H1 (cell line): Measurements from ENCODE around the gene TRIM27. TPM values are rescaled to one million over a fixed set of nuclear protein-coding genes. Genes with fewer than 3 reads are reported as not detected.
A peak's percentile ranks its signal among the peaks of the same experiment; 100 is the strongest.

Experiments used
- CTCF ChIA-PET: fragments of 300-600 bp; sonication (Branson Sonifier 250); formaldehyde crosslinking; loops from one replicate; lab custom pipeline; 2021; ENCODE audit not compliant: partially characterized antibody; lab: Charles Lee
- POLR2A ChIA-PET: fragments of 300-600 bp; sonication (Branson Sonifier 250); formaldehyde crosslinking; loops from one replicate; lab custom pipeline; 2021; ENCODE audit warnings: inconsistent platforms; ENCODE audit not compliant: partially characterized antibody; lab: Charles Lee
- DNase-seq, 2 experiments: peaks; one replicate each; pipeline versions ENCODE4 v3.0.0 to v3.0.0-alpha.2; 2010 to 2022; ENCODE audit warnings: low spot score in 2 of 2, low read depth in 1 of 2, mixed read lengths in 1 of 2
- FAIRE-seq: peaks from 2 replicates; lab custom pipeline; 2011; peaks lifted over from hg19 to GRCh38; lab: Jason Lieb, UNC
- H2AFZ ChIP-seq: 2 replicates; pipeline ENCODE4 v1.8.1; 2012; ENCODE audit warnings: low read length, inconsistent platforms
- H2AK5ac ChIP-seq: 2 replicates; pipeline ENCODE4 v1.6.1; 2013; ENCODE audit warnings: low read depth, low read length
- H2BK120ac ChIP-seq: replicated peaks from 2 replicates; pipeline ENCODE3; 2013; ENCODE audit warnings: low read depth, low read length, inconsistent platforms
- H2BK12ac ChIP-seq: 2 replicates; pipeline ENCODE4 v1.6.1; 2013; ENCODE audit warnings: low read depth, low read length
- H2BK15ac ChIP-seq: 2 replicates; pipeline ENCODE4 v1.6.1; 2013; ENCODE audit warnings: low read length
- H2BK20ac ChIP-seq: 2 replicates; pipeline ENCODE4 v1.6.1; 2013; ENCODE audit warnings: low read length
- H2BK5ac ChIP-seq: 2 replicates; pipeline ENCODE4 v1.6.1; 2013; ENCODE audit warnings: low read depth, low read length
- H3K14ac ChIP-seq: 2 replicates; pipeline ENCODE4 v1.6.1; 2013; ENCODE audit warnings: inconsistent platforms; ENCODE audit not compliant: insufficient read length
- H3K18ac ChIP-seq: 2 replicates; pipeline ENCODE4 v1.6.1; 2013; ENCODE audit warnings: low read length; ENCODE audit errors: extremely low read depth
- H3K23ac ChIP-seq: 2 replicates; pipeline ENCODE4 v1.6.1; 2013; ENCODE audit warnings: inconsistent platforms; ENCODE audit not compliant: insufficient read length
- H3K23me2 ChIP-seq: 2 replicates; pipeline ENCODE4 v1.6.1; 2013; ENCODE audit warnings: low read depth, low read length
- H3K27ac ChIP-seq: 2 replicates; pipeline ENCODE4 v1.6.1; 2011; ENCODE audit warnings: low read depth, low read length, inconsistent platforms
- H3K27me3 ChIP-seq, 4 experiments: replicated peaks in 1 of 4; 1 replicate in 1 of 4; 2 replicates in 3 of 4; pipeline versions ENCODE4 v1.6.1 to v1.8.1; 2011 to 2013; ENCODE audit warnings: low read length in 3 of 4, mild to moderate bottlenecking in 3 of 4, inconsistent platforms in 2 of 4, mixed read lengths in 2 of 4, moderate library complexity in 1 of 4; ENCODE audit not compliant: control insufficient read depth in 3 of 4, insufficient read depth in 3 of 4; ENCODE audit errors: extremely low read depth in 1 of 4
- H3K36me3 ChIP-seq, 4 experiments: 2 replicates each; pipeline versions ENCODE4 v1.6.1 to v1.8.1; 2011 to 2013; ENCODE audit warnings: mild to moderate bottlenecking in 4 of 4, low read length in 3 of 4, moderate library complexity in 2 of 4, control low read depth in 1 of 4, inconsistent platforms in 1 of 4; ENCODE audit not compliant: insufficient read depth in 4 of 4, control insufficient read depth in 2 of 4
- H3K4ac ChIP-seq: replicated peaks from 2 replicates; pipeline ENCODE3; 2013; ENCODE audit warnings: low read length, low read depth, mixed read lengths, inconsistent platforms; ENCODE audit not compliant: insufficient read length
- H3K4me1 ChIP-seq, 4 experiments: replicated peaks in 1 of 4; 1 replicate in 1 of 4; 2 replicates in 3 of 4; pipeline versions ENCODE4 v1.6.1 to v1.8.1; 2011 to 2013; ENCODE audit warnings: low read length in 3 of 4, inconsistent platforms in 2 of 4, mixed read lengths in 1 of 4; ENCODE audit not compliant: insufficient read depth in 4 of 4, control insufficient read depth in 3 of 4
- H3K4me2 ChIP-seq, 2 experiments: 2 replicates each; pipeline versions ENCODE4 v1.6.1 to v1.8.1; 2011 to 2013; ENCODE audit warnings: low read depth in 2 of 2, low read length in 2 of 2, control low read depth in 1 of 2, inconsistent platforms in 1 of 2, mild to moderate bottlenecking in 1 of 2; ENCODE audit not compliant: insufficient read depth in 1 of 2
- H3K4me3 ChIP-seq, 4 experiments: fragments of 200-600, 300-600 bp in 1 of 4; sonication (generic), shearing (Covaris generic), sonication (Bioruptor Twin) in 1 of 4; 2 replicates each; pipeline versions ENCODE4 v1.5.1 to v1.8.1; 2011 to 2016; ENCODE audit warnings: low read length in 4 of 4, low read depth in 3 of 4, control low read depth in 2 of 4, inconsistent platforms in 2 of 4, mild to moderate bottlenecking in 2 of 4, mixed read lengths in 1 of 4, moderate library complexity in 1 of 4; ENCODE audit not compliant: insufficient read depth in 2 of 4; ENCODE audit errors: extremely low read depth in 1 of 4
- H3K56ac ChIP-seq: replicated peaks from 2 replicates; pipeline ENCODE3; 2013; ENCODE audit warnings: low read depth, mild to moderate bottlenecking, mixed read lengths, low read length, inconsistent platforms; ENCODE audit not compliant: insufficient read length
- H3K79me1 ChIP-seq: 2 replicates; pipeline ENCODE4 v1.6.1; 2013; ENCODE audit warnings: low read depth, low read length, control low read depth
- H3K79me2 ChIP-seq, 2 experiments: 2 replicates each; pipeline versions ENCODE4 v1.6.1 to v1.8.1; 2012 to 2013; ENCODE audit warnings: low read length in 2 of 2, mild to moderate bottlenecking in 2 of 2, inconsistent platforms in 1 of 2; ENCODE audit not compliant: insufficient read depth in 2 of 2, control insufficient read depth in 1 of 2
- H3K9ac ChIP-seq, 4 experiments: replicated peaks in 1 of 4; 1 replicate in 1 of 4; 2 replicates in 3 of 4; pipeline versions ENCODE4 v1.6.1 to v1.8.1; 2011 to 2013; ENCODE audit warnings: low read depth in 3 of 4, low read length in 3 of 4, control low read depth in 2 of 4, mild to moderate bottlenecking in 2 of 4, moderate library complexity in 2 of 4, inconsistent platforms in 1 of 4; ENCODE audit errors: extremely low read depth in 1 of 4
- H3K9me3 ChIP-seq, 2 experiments: 2 replicates each; pipeline versions ENCODE4 v1.6.1 to v1.8.1; 2012 to 2013; ENCODE audit warnings: mild to moderate bottlenecking in 2 of 2, moderate library complexity in 2 of 2, control low read depth in 1 of 2, inconsistent platforms in 1 of 2, low read depth in 1 of 2, low read length in 1 of 2, mixed read lengths in 1 of 2; ENCODE audit not compliant: insufficient read depth in 2 of 2
- H4K20me1 ChIP-seq, 2 experiments: replicated peaks in 1 of 2; 2 replicates each; pipeline versions ENCODE3 to v1.8.1; 2011 to 2013; ENCODE audit warnings: inconsistent platforms in 2 of 2, low read length in 2 of 2, mild to moderate bottlenecking in 1 of 2; ENCODE audit not compliant: insufficient read depth in 2 of 2, control insufficient read depth in 1 of 2
- H4K5ac ChIP-seq: 2 replicates; pipeline ENCODE4 v1.6.1; 2013; ENCODE audit warnings: low read length, low read depth, mixed read lengths, inconsistent platforms; ENCODE audit not compliant: insufficient read length
- H4K8ac ChIP-seq: 2 replicates; pipeline ENCODE4 v1.8.0; 2013; ENCODE audit warnings: mild to moderate bottlenecking, moderate library complexity, low read length, inconsistent platforms; ENCODE audit not compliant: insufficient read depth; ENCODE audit errors: extremely low read depth
- H4K91ac ChIP-seq: replicated peaks from 2 replicates; pipeline ENCODE3; 2013; ENCODE audit warnings: low read length, mixed read lengths, inconsistent platforms; ENCODE audit not compliant: insufficient read length
- BACH1 ChIP-seq: IDR thresholded peaks from 2 replicates; pipeline ENCODE4 v1.6.1; 2012; ENCODE audit warnings: low read length, improper control_type of control experiment
- KDM1A ChIP-seq: fragments of 200-600, 300-600 bp; sonication (generic); IDR thresholded peaks from 2 replicates; pipeline ENCODE4 v1.7.1; 2016; ENCODE audit warnings: mild to moderate bottlenecking, low read length, borderline replicate concordance
- KDM5A ChIP-seq: fragments of 200-600 bp; IDR thresholded peaks from 2 replicates; pipeline ENCODE4 v1.7.1; 2012; ENCODE audit warnings: mild to moderate bottlenecking, low read length, inconsistent platforms, mixed read lengths
- TBP ChIP-seq: IDR thresholded peaks from 2 replicates; pipeline ENCODE4 v1.6.1; 2011; ENCODE audit warnings: low read depth, low read length, improper control_type of control experiment
- WGBS, 2 experiments: shearing (Covaris generic) in 1 of 2; methylation state at CpG; one replicate each; pipeline versions ENCODE4 v1.1.6 to v1.1.7; 2013 to 2015; ENCODE audit warnings: low lambda C conversion rate in 2 of 2, mixed read lengths in 2 of 2, inconsistent platforms in 1 of 2, low coverage in 1 of 2, missing lambda C conversion rate in 1 of 2; ENCODE audit not compliant: insufficient replicate concordance in 2 of 2, insufficient coverage in 1 of 2, insufficient read length in 1 of 2; ENCODE audit errors: extremely low coverage in 1 of 2, missing lambda C conversion rate in 1 of 2; 5-methylcytosine and 5-hydroxymethylcytosine counted together
- polyA plus RNA-seq, 7 experiments: library from polyadenylated mRNA; depleted of rRNA in 3 of 7; stranded (reverse) in 5 of 7; unstranded in 2 of 7; fragments of >200 nt in 5 of 7; fragments of 200-250 nt in 2 of 7; gene quantifications; 1 replicate in 5 of 7; 2 replicates in 1 of 7; 4 replicates in 1 of 7; pipeline versions ENCODE4 v1.2.1 to v1.2.3, GENCODE V29; 2011 to 2013; ENCODE audit warnings: missing spikeins in 2 of 7, mixed read lengths in 2 of 7
- total RNA-seq: library from RNA; stranded (reverse); fragmentation: NEBNext Ultra II Directional; extraction: Animal tissue kit (Norgen Biotek cat#: 25700); gene quantifications from 2 replicates; pipeline ENCODE4 v1.2.1, GENCODE V29; 2021

The TRIM27 gene
- total and polyA plus RNA-seq, 2 of the 8 experiments (the other 6 are each of a cell fraction or from before 2014, with no cell fraction given) = 76.4 to 85.9 TPM

- 58% methylated on average over 10 of the region's 10 CpGs; no CpG with 5 or more reads in 1 of the 2 experiments for WGBS, 2 experiments
- H3K18ac ChIP-seq = no peak overlapping the region
- TF ChIP-seq KDM5A (no peak), KDM1A (no peak), BACH1 (peak; percentile 45; the same call in 1 of the 2 replicates), TBP (no peak)
- H2BK15ac ChIP-seq = no peak overlapping the region
- peaks cover 27 to 53% (median 35%) of the 10 kb centered on the region in 4 experiments for H3K36me3 ChIP-seq
- H3K4me2 ChIP-seq = peak overlapping the region; percentile 94 to 97
- H3K79me1 ChIP-seq = peaks cover 17% of the 10 kb centered on the region
- H4K91ac ChIP-seq = no peak overlapping the region
- no peak for DNase-seq
- H3K23ac ChIP-seq = no peak overlapping the region
- no peak overlapping the region for H2BK20ac ChIP-seq
- no peak overlapping the region for H4K5ac ChIP-seq
- peaks cover 16 to 46% of the 10 kb centered on the region in 2 experiments for H3K79me2 ChIP-seq
- no peak overlapping the region for H2AK5ac ChIP-seq
- H3K9ac ChIP-seq = peak overlapping the region; percentile 93 to 98 (median 94)
- H3K27ac ChIP-seq = peak overlapping the region; percentile 84
- no peak overlapping the region for H4K8ac ChIP-seq
- 0 out of 2 replicates have a peak overlapping the region, but pooled peaks have one; percentile 98 for H2BK5ac ChIP-seq
- no peak overlapping the region for H3K4ac ChIP-seq
- no peak overlapping the region for H2AFZ ChIP-seq
- no peaks in the 10 kb centered on the region for H3K9me3 ChIP-seq
- peaks cover 10 to 12% of the 10 kb centered on the region in 2 experiments for H4K20me1 ChIP-seq
- no peak overlapping the region for H3K56ac ChIP-seq
- H2BK12ac ChIP-seq = no peak overlapping the region
- peaks cover 0 to 12% (median 6%) of the 10 kb centered on the region in 4 experiments; a peak in 5 of 7 replicates for H3K4me1 ChIP-seq
- peaks cover 6% of the 10 kb centered on the region for H3K23me2 ChIP-seq
- peak overlapping the region; percentile 87 to 98 (median 94) for H3K4me3 ChIP-seq
- no peak overlapping the region for H2BK120ac ChIP-seq
- CTCF ChIA-PET = interaction anchor here (0.6 to 2.7 kb wide), 14 partner anchors 9 to 150 kb away, joined by 3 to 12 read pairs (median 4); no protein-coding TSS in a partner anchor
- no peak for FAIRE-seq
- H3K14ac ChIP-seq = no peak overlapping the region
- POLR2A ChIA-PET = interaction anchor here (0.6 to 7.8 kb wide), 24 partner anchors 8 to 84 kb away, joined by 3 to 90 read pairs (median 6); no protein-coding TSS in a partner anchor
- no peaks in the 10 kb centered on the region for H3K27me3 ChIP-seq
These were observed 1.6 kb downstream of the TRIM27 start for GRCh38 chr6:28922004-28922820.
